Right lobe of liver (tissue), 6 donors: Measurements from ENCODE around the gene UBR7. TPM values are rescaled to one million over a fixed set of nuclear protein-coding genes. Genes with fewer than 3 reads are reported as not detected.
"Not testable (repeated sequence)": the region's sequence is repeated elsewhere in the genome, so short reads cannot be mapped to it uniquely, and the experiment has no call there.

Experiments
- ATAC-seq, 4 donors: fragments of 200-7000 bp; cut with Tn5 transposase; one replicate each; pipeline ENCODE4 v1.9.1; 2020; ENCODE audit warnings: mild to moderate bottlenecking in 4 of 4, moderate library complexity in 4 of 4
- DNase-seq, 3 donors: peaks; one replicate each; pipeline ENCODE4 v3.0.0-alpha.2; 2020
- H3K27ac ChIP-seq, 3 donors: fragments of 200-600 bp; one replicate each; pipeline ENCODE4 v1.8.0; 2022
- H3K27me3 ChIP-seq, 2 donors: fragments of 200-600 bp; one replicate each; pipeline ENCODE4 v1.8.0; 2022
- H3K36me3 ChIP-seq, 4 donors: fragments of 200-600 bp; sonication (generic) in 1 of 4; one replicate each; pipeline versions ENCODE4 v1.5.1 to v1.8.0; 2017 to 2022; ENCODE audit warnings: control low read depth in 1 of 4
- H3K4me1 ChIP-seq, 4 donors: fragments of 200-600 bp; sonication (generic) in 1 of 4; one replicate each; pipeline versions ENCODE4 v1.5.1 to v1.8.0; 2017 to 2022; ENCODE audit warnings: control low read depth in 1 of 4
- H3K4me3 ChIP-seq, 3 donors: fragments of 200-600 bp; one replicate each; pipeline ENCODE4 v1.8.0; 2022
- H3K9me3 ChIP-seq, 4 donors: fragments of 200-600 bp; sonication (generic) in 1 of 4; one replicate each; pipeline versions ENCODE4 v1.5.1 to v1.8.0; 2017 to 2022; ENCODE audit warnings: control low read depth in 1 of 4
- CTCF ChIP-seq, 4 donors: fragments of 200-600 bp in 3 of 4; fragments of 450-650 bp in 1 of 4; IDR thresholded peaks; one replicate each; pipeline versions ENCODE4 v1.5.1 to v1.8.0; 2016 to 2022; ENCODE audit warnings: antibody characterized with exemption in 4 of 4, mild to moderate bottlenecking in 2 of 4
- POLR2A ChIP-seq: fragments of 450-650 bp; IDR thresholded peaks from one replicate; pipeline ENCODE4 v1.6.1; 2017; ENCODE audit warnings: antibody characterized with exemption, mild to moderate bottlenecking
- WGBS: methylation state at CpG from one replicate; pipeline ENCODE4 v1.1.6; 2018; ENCODE audit warnings: low coverage, low lambda C conversion rate; ENCODE audit not compliant: insufficient coverage; ENCODE audit errors: missing lambda C conversion rate; 5-methylcytosine and 5-hydroxymethylcytosine counted together
- intact Hi-C, 2 donors: fragments of 100-400 bp; cut with DNase I; formaldehyde crosslinking; loops; one replicate each; pipeline versions ENCODE4 v1.11.2 to v1.14.1; 2022
- total RNA-seq, 6 experiments: library from RNA; depleted of rRNA in 2 of 6; stranded (reverse); fragments of >200 nt in 2 of 6; fragmentation: NEBNext Ultra II Directional in 3 of 6; extraction: Animal tissue kit (Norgen Biotek cat#: 25700) in 3 of 6; gene quantifications; one replicate each; pipeline versions ENCODE4 v1.1.0 to v1.2.4, GENCODE V29; 2016 to 2023
- donor health status: DM: no; HTN: yes; CAD: no.
- donor health status: DM: no; HTN: no; CAD: no.
- donor health status: DM: no; HTN: no; CAD: no.
- donor health status: DM: no; HTN: yes; CAD: no.
- donor health status: DM: no; HTN: yes; CAD: no.

The UBR7 gene
- total RNA-seq, 6 experiments from 2014 or later: 7.1 to 16.6 (median 8.4) TPM

DNA sequence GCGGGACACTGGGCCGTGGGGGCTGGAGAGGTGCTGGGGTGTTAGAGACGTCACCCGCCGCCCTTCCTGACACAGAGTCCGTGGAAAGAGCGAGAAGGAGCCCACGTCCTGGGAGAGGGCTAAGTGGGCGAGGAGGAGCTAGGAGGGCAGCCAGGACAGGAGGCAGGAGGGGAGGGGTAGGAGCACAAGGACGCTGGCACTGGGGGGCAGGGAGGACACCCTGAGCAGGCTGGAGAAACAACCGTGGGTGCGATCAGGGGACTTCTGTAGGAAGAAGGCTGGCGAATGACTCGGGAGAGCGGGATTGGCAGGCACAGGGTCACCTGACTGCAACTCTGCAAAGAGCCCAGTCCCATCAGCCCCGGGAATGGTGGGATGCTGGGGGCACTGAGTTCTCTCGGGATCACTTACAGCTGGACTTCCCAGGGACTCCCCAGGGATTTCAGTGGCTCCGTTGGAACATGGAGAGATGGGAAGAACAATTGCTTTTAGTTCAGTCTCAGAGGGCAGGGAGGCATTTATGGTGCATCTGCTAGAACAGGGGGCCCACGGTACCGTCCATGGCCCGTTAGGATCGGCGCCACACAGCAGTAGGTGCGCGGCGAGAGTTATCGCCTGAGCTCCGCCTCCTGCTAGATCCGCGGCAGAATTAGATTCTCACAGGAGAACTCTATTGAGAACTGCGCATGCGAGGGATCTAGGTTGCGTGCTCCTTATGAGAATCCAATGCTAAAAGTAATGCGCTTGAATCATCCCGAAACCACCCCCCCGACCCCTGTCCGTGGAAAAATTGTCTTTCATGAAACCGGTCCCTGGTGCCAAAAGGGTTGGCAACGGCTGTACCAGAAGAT, 24.3 kb downstream of the UBR7 start:
- ATAC-seq (peak; percentile 31 to 66 (median 52)), DNase-seq (no peak)
- intact Hi-C loops: loop anchor here in 1 of 2 donors (10.0 kb wide), 1 partner anchor 313 kb away; no protein-coding TSS in a partner anchor
- H3K4me3 ChIP-seq: peak overlapping the region in 2 of 3 donors; percentile 0 to 26
- H3K36me3 ChIP-seq: peaks cover 0 to 16% (median 9%) of the 10 kb centered on the region in 4 donors
- TF ChIP-seq CTCF (IDR thresholded peaks at IDR 0.05): no peak
- no peak for TF ChIP-seq POLR2A
- no peak overlapping the region for H3K27ac ChIP-seq
- H3K9me3 ChIP-seq: no peaks in the 10 kb centered on the region
- no peaks in the 10 kb centered on the region for H3K4me1 ChIP-seq
- H3K27me3 ChIP-seq: no peaks in the 10 kb centered on the region
- 47% methylated on average over 22 of the region's 39 CpGs for WGBS

DNA sequence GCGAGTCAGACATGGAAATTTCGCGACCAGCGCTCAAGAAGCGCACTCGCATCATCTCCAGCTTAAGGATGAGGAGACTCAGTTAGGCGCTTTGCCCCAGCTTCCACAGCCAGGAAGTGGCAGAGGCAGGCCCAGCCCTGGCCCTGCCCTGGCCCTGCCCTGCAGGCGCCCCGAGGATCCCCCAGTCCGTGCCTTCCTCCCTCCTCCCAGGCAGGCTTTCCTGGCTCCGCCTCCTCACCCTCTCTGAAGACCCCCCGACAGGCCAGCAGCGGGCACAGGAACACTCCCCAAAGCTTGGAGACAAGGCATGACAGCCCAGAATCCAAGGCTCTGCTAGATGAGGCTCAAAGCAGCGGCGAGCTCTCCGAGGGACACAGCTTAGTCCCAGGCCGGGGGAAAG, 25.1 kb downstream of the UBR7 start:
- Histone ChIP-seq H3K36me3 (peaks cover 0 to 11% (median 6%) of the 10 kb centered on the region in 4 donors), H3K4me1 (no peaks in the 10 kb centered on the region), H3K4me3 (no peak overlapping the region), H3K27ac (no peak overlapping the region), H3K27me3 (no peaks in the 10 kb centered on the region), H3K9me3 (no peaks in the 10 kb centered on the region)
- DNase-seq (no peak), ATAC-seq (no peak)
- no peak for TF ChIP-seq CTCF (IDR thresholded peaks at IDR 0.05)
- TF ChIP-seq POLR2A: no peak
- intact Hi-C loops: loop anchor here in 1 of 2 donors (10.0 kb wide), 1 partner anchor 313 kb away; no protein-coding TSS in a partner anchor
- WGBS: 83% methylated on average over 1 of the region's 17 CpGs

- H3K9me3 ChIP-seq, H3K4me3 ChIP-seq, H3K27ac ChIP-seq, H3K4me1 ChIP-seq, H3K36me3 ChIP-seq, DNase-seq, ATAC-seq, H3K27me3 ChIP-seq: not testable (repeated sequence)
- 82% methylated on average over 3 of the region's 5 CpGs for WGBS
- intact Hi-C loops: loop anchor here in 1 of 2 donors (10.0 kb wide), 1 partner anchor 312 kb away; no protein-coding TSS in a partner anchor
These were observed 26.0 kb downstream of the UBR7 start for GRCh38 chr14:93233078-93233477.

DNA sequence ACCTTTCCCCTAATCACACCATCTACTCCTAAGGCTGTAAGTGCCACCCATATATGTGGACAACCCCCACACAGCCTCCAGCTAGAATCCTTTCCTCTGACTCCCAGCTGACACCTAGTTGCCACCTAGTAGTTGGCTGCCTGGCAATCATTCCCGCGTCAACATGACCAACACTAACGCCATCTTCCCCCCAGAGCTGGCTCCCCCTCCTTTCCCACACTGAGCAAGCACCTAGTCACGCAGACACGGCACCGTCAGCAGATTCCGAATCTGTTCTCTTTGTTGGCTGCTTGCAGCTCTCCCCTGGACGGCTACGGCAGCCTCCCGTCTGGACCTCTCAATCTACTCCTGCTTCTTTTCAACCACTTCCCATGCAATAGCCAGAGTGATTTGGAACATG, 27.7 kb downstream of the UBR7 start:
- Histone ChIP-seq H3K27ac (no peak overlapping the region), H3K27me3 (no peaks in the 10 kb centered on the region), H3K36me3 (no peaks in the 10 kb centered on the region), H3K4me1 (no peaks in the 10 kb centered on the region), H3K4me3 (no peak overlapping the region), H3K9me3 (no peaks in the 10 kb centered on the region)
- DNase-seq: no peak
- TF ChIP-seq CTCF (IDR thresholded peaks at IDR 0.05): no peak
- TF ChIP-seq POLR2A: no peak
- WGBS: 33% methylated on average over 6 of the region's 10 CpGs
- ATAC-seq: peak in 1 of 4 donors; percentile 5
- intact Hi-C loops: loop anchor here in 1 of 2 donors (10.0 kb wide), 1 partner anchor 310 kb away; no protein-coding TSS in a partner anchor
